NCI-H2196 treated with DMSO at 0.1 percent for 48 hours (cell line): ENCODE data around the gene VPS4A.
"Not testable (repeated sequence)": the region's sequence is repeated elsewhere in the genome, so short reads cannot be mapped to it uniquely, and the experiment has no call there.

Experiments used
- DNase-seq: peaks from one replicate; lab custom pipeline; 2025; ENCODE audit not compliant: unreplicated experiment; lab: John Stamatoyannopoulos, UW

Gene VPS4A

GRCh38 chr16:69310653-69311532, at the start of gene VPS4A:
Gene VPS4A (plus strand): TSS chr16:69311350. CDS start chr16:69311512, 162 bp downstream.
- peak; percentile 74 for DNase-seq

- DNase-seq = no peak
Observed at GRCh38 chr16:69266334-69267063, 44.7 kb upstream of the VPS4A start.

GRCh38 chr16:69267633-69268032, 43.5 kb upstream of the VPS4A start:
- DNase-seq = no peak

GRCh38 chr16:69270395-69270794, 40.8 kb upstream of the VPS4A start:
- no peak for DNase-seq

- DNase-seq = no peak
Observed at GRCh38 chr16:69270831-69271230, 40.3 kb upstream of the VPS4A start.

- no peak for DNase-seq
Observed at GRCh38 chr16:69273009-69273408, 38.1 kb upstream of the VPS4A start.

GRCh38 chr16:69274699-69275235, 36.4 kb upstream of the VPS4A start:
- no peak for DNase-seq

- DNase-seq = no peak
Observed at GRCh38 chr16:69276148-69277115, 34.7 kb upstream of the VPS4A start.

GRCh38 chr16:69277413-69277812, 33.7 kb upstream of the VPS4A start:
- DNase-seq = no peak

- no peak for DNase-seq
Observed at GRCh38 chr16:69283851-69284250, 27.3 kb upstream of the VPS4A start.

- DNase-seq = no peak
Observed at GRCh38 chr16:69285240-69285639, 25.9 kb upstream of the VPS4A start.

GRCh38 chr16:69286941-69287713, 24.0 kb upstream of the VPS4A start:
- peak; percentile 3 for DNase-seq

- DNase-seq = not testable (repeated sequence)
Observed at GRCh38 chr16:69291657-69292056, 19.5 kb upstream of the VPS4A start.

- DNase-seq = no peak
Observed at GRCh38 chr16:69293401-69293800, 17.7 kb upstream of the VPS4A start.

GRCh38 chr16:69294051-69294450, 17.1 kb upstream of the VPS4A start:
- no peak for DNase-seq

GRCh38 chr16:69296771-69297170, 14.4 kb upstream of the VPS4A start:
- DNase-seq = not testable (repeated sequence)

- no peak for DNase-seq
Observed at GRCh38 chr16:69298261-69298660, 12.9 kb upstream of the VPS4A start.

GRCh38 chr16:69301187-69301586, 10.0 kb upstream of the VPS4A start:
- DNase-seq = no peak

- DNase-seq = no peak
Observed at GRCh38 chr16:69301861-69302260, 9.3 kb upstream of the VPS4A start.

- DNase-seq = no peak
Observed at GRCh38 chr16:69302301-69302700, 8.8 kb upstream of the VPS4A start.
